Epithelial cell of esophagus (primary cell): ENCODE data around the gene ZDHHC9.
"Not testable (repeated sequence)": the region's sequence is repeated elsewhere in the genome, so short reads cannot be mapped to it uniquely, and the experiment has no call there.

Source experiments
- DNase-seq: peaks from one replicate; pipeline ENCODE4 v3.0.0; 2010; ENCODE audit warnings: low read depth
- H3K4me3 ChIP-seq: 2 replicates; pipeline ENCODE4 v1.5.1; 2011; ENCODE audit warnings: mild to moderate bottlenecking, low read length, control low read depth
- TF ChIP-seq, protein P1 (sequence below): IDR thresholded peaks from 2 replicates; pipeline ENCODE4 v1.5.1; 2011; ENCODE audit warnings: low read depth, mild to moderate bottlenecking, low read length, control low read depth, inconsistent platforms; ENCODE audit not compliant: insufficient read depth; ENCODE audit errors: missing control alignments

ZDHHC9 gene

DNA sequence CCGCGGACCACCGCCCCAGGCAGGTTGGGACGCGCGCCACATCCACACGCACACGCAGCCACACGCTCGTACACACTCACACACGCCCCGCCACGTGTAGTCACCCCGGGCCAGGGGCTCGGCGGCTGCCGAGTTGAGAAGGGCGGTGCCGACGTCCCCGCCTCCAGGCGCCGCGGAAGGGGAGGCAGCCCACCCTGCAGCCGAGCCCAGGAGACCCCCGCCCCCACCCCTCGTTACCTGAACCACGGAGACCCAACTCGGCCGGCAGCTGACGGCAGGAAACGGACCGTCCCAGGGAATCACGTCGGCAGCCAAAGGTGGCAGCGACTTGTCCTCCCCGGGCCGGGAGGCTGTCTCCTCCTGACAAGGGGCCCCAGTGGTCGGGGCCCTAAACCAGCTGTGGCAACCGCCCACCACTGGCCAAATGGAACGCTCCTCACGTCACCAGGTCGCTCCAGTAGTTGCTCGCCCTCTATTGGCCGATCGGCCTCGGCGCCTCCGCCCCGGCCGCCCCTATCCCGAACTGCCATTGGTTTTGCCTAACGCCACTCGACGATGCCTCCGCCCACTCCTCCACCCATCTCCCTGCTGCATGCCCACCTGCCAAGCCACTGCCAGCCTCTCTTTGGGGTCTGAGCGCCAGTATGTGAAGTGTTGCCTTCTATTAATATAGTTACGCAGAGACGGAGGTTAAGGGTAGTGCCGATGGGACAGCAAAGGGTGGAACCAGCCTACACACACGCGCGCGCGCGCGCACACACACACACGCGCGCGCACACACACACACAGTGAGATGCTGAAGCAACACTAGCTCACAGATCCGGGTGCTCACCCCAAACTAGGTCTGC lies at the start of gene ZDHHC9:
Gene ZDHHC9, minus strand, starts transcription at position 428 of the 848 bp plus-strand sequence. CDS start 1,941 bp downstream, outside the sequence.
- DNase-seq: peak; percentile 87
- TF ChIP-seq, protein P1, sequence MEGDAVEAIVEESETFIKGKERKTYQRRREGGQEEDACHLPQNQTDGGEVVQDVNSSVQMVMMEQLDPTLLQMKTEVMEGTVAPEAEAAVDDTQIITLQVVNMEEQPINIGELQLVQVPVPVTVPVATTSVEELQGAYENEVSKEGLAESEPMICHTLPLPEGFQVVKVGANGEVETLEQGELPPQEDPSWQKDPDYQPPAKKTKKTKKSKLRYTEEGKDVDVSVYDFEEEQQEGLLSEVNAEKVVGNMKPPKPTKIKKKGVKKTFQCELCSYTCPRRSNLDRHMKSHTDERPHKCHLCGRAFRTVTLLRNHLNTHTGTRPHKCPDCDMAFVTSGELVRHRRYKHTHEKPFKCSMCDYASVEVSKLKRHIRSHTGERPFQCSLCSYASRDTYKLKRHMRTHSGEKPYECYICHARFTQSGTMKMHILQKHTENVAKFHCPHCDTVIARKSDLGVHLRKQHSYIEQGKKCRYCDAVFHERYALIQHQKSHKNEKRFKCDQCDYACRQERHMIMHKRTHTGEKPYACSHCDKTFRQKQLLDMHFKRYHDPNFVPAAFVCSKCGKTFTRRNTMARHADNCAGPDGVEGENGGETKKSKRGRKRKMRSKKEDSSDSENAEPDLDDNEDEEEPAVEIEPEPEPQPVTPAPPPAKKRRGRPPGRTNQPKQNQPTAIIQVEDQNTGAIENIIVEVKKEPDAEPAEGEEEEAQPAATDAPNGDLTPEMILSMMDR: no peak
- H3K4me3 ChIP-seq: peak within 1 kb of the TSS; percentile 66

DNA sequence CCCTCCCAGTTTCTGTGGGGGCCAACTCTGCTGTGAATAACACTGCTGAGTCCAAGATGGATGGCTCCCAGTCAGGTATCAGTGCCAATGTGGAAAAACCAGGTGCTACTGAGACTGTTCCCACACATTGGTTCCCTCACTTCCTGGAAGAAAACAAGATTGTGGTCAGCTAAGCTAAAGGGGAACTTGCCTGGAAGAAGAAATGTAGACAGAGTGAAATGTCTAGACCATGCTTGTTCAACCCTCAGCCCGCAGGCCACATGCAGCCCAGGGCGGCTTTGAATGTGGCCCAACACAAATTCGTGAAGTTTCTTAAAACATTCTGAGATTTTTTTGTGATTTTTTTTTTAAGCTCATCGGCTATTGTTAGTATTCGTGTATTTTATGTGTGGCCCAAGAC lies 33.7 kb upstream of the ZDHHC9 start:
- TF ChIP-seq, protein P1: no peak
- no peak overlapping the region for H3K4me3 ChIP-seq
- DNase-seq: no peak

DNA sequence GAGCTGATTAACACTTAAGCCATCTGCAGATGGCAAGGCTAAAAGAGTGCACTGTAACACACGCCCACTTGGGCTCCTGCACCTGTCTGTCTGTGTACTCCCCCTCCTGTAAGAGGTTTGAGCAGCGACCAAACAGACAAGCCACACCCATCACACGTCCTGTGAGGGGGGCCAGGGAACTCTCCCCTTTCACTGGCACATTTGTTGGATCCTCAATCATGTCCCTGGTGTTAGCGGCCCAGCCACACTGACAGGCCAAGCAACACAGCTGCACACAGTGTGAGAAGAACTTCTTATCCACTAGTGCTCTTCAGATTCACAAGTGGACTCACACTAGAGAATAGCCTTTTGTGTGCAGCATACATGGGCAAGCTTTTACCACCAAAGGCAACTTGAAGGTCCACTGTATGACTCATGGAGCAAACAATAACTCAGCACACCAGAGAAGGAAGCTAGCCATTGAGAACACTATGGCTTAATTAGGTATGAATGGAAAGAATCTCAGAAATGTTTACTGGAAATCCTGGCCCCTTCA lies 33.2 kb upstream of the ZDHHC9 start:
- TF ChIP-seq, protein P1: no peak
- peak; percentile 47 for DNase-seq
- no peak overlapping the region for H3K4me3 ChIP-seq

DNA sequence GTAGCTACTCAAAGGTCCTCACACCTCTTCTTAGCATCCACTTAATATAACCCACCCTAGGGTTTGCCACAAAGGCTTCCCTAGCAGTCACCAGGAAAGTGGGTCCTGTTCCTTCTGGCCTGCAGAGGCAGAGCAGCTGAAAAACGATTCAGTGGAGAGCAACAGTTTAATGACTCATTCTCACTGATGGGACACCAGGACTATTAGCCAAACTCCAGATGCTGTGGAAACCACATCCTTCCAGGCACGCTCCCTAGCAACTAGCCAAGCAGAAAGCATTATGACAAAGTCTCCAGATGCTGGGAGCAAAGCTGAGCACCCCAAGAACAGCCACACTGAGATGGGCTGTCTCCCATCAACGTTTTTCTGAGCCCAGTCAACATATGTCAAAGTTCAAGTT lies 32.0 kb upstream of the ZDHHC9 start:
- DNase-seq: peak; percentile 43
- H3K4me3 ChIP-seq: no peak overlapping the region
- TF ChIP-seq, protein P1: no peak

DNA sequence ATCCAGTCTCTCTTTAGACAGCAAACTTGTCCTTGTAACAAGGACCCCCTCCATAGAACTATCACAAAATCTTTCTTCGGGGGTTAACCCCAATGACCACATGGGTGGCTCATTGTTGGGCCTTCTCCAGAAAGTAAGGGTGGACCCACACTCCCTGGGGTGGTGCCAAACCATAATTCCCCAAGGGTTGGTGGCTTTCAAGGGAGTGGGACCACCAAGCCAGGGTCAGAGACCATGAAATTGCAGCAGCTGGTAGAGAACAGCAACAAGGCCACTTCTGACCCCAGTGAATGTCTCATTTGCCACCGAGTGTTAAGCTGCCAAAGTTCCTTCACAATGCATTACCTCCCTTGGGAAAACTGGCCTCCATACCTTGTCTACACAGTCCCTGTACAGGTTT lies 28.8 kb upstream of the ZDHHC9 start:
- H3K4me3 ChIP-seq: no peak overlapping the region
- DNase-seq: no peak
- TF ChIP-seq, protein P1: no peak

DNA sequence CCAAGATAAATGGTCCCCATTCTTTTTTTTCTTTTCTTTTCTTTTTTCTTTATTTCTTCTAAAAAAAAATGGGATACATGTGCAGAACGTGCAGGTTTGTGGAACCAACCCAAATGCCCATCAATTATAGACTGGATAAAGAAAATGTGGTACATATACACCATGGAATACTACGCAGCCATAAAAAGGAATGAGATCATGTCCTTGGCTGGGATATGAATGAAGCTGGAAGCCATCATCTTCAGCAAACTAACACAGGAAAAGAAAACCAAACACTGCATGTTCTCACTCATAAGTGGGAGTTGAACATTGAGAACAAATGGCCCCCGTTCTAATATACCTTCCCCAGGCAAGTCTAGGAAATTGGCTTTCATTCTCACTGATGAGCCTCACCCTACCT lies 22.6 kb upstream of the ZDHHC9 start:
- not testable (repeated sequence) for H3K4me3 ChIP-seq, DNase-seq

DNA sequence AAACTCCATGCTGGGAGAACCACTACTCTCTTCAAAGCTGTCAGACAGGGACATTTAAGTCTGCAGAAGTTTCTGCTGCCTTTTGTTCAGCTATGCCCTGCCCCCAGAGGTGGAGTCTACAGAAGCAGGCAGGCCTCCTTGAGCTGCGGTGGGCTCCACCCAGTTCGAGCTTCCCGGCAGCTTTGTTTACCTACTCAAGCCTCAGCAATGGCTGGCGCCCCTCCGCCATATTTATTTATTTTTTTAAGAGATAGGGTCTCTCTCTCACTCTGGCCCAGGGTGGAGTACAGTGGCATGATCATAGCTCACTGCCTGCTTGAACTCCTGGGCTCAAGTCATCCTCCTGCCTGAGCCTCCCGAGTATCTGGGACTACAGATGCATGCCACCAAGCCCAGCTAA lies 15.4 kb upstream of the ZDHHC9 start:
- H3K4me3 ChIP-seq, DNase-seq: not testable (repeated sequence)

DNA sequence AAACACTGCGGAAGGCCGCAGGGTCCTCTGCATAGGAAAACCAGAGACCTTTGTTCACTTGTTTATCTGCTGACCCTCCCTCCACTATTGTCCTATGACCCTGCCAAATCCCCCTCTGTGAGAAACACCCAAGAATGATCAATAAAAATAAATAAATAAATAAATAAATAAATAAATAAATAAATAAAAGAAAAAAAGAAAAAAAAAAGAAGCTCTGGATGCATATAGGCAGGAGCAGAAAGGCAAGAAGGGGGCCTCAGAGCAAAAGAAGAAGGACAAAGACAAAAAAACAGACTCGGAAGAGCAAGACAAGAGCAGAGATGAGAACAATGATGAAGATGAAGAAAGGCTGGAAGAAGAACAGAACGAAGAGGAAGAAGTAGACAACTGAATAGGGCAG lies 8.1 kb upstream of the ZDHHC9 start:
- not testable (repeated sequence) for DNase-seq, H3K4me3 ChIP-seq
